GM20431 (cell line): ENCODE results near the gene WDR35.
"Not testable (repeated sequence)": the region's sequence is repeated elsewhere in the genome, so short reads cannot be mapped to it uniquely, and the experiment has no call there.

Source experiments
- in situ Hi-C: fragments of 300-500 bp; cut with MseI, MboI; formaldehyde crosslinking; loops from one replicate; pipeline ENCODE4 v1.15.0; 2020; ENCODE audit warnings: low sequenced_read_pairs; ENCODE audit not compliant: unreplicated experiment

Gene WDR35

DNA sequence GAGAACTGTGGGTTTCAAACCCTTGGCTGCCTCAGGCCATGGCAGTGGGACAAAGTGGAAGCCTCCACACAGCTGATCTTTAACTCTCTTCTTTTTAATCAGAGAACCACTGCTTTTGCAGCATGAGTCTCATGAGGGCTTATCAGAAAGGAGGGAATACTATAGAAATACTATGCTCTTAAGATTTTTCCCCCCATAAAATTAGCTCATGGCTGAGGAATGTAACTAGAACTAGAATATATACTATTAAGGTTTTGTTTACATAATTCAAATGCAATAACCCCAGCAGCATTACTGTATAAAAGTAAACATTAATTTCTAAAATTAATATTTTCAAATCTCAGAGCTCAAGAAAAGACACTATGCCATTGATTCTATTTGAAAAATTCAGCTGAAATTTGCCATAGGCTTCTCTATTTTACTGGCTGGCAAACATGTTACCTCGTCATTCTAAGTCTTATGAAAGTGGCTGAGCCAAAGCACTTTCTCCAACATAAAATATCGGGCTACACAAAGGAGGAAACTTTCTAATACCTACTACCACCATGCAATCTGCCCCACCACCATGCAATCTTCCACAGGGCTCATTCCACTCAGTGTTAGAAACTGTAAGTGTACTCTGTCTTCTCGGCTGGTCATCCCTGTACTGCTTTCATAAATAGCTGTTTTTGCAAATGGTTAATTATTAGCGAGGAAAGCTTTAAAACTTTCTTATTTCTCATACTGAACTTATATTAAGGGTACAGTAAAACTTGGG is 42.5 kb downstream of the WDR35 start:
- in situ Hi-C loops = no loop called here

DNA sequence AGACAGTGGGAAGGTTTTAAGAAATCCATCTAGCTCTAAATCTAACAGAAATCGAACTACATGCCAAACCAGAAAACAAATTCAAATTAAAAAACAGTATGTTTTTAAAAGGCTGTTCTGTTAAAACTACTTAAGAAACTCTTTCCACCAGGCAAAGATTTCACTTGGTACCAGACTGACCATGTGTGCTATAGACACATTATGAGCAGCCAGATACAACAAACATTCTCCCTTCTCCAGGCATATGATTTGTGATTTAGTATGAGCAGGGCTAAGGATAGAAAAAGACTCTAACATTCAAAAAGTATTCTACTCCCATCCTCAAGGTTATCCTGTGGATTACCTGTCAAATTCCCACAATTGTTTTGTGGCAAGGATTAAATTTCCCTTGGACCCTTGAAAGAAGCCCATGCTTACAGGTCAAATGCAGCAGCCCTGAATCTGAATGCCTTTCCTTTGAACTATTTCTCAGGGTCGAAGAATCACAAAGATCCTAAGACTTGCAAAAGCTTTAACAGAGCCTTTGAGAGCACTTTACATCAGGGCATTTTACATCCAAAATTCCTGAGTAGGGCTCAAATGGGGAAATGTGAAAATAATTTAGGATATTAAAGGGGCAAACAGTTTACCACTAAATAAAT is 45.6 kb downstream of the WDR35 start:
- in situ Hi-C loops = no loop called here

GRCh38 chr2:19943189-19943588 is 46.7 kb downstream of the WDR35 start:
- in situ Hi-C loops = no loop called here

DNA sequence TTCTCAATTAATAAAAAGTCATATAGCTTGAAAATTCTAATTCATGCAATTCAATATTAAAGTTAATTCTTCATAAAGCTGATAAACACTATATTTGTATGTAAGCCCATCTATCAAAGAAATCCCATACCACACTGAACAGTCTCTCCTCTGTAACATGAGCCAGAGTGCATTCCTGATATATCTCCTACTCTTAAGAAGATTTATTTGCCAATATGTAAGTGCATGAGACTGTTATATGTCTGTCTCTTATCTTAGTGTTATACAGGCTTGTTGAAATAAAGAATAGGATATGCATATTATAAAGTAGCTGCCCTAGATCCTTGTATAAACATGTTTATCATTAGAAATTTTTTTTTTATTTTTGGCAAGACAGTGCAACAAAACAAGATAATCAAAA is 47.7 kb downstream of the WDR35 start:
- in situ Hi-C loops = no loop called here

DNA sequence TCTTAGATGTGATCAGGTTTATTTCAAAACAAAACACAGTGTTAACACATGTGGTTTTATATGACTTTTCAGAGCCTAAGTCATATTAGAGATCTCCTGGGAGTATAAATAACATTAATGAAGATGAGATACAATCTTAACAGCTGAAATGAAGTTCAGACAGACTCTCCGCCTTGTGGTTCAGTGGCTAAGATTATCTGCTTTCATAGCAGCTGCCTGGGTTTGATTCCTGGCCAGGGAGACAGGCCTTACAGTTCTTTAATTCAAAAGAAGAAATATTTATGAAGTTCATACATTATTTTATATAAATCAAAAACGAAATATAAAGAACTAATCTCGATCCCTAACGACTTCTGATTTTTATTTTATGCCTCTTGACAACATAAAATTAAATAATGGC is 52.9 kb downstream of the WDR35 start:
- in situ Hi-C loops = no loop called here

- in situ Hi-C loops = no loop called here
These were observed 53.7 kb downstream of the WDR35 start for GRCh38 chr2:19936203-19936602.

- in situ Hi-C loops = no loop called here
These were observed 56.4 kb downstream of the WDR35 start for GRCh38 chr2:19933351-19933981.

- in situ Hi-C loops = no loop called here
These were observed 57.0 kb downstream of the WDR35 start for GRCh38 chr2:19932928-19933327.

DNA sequence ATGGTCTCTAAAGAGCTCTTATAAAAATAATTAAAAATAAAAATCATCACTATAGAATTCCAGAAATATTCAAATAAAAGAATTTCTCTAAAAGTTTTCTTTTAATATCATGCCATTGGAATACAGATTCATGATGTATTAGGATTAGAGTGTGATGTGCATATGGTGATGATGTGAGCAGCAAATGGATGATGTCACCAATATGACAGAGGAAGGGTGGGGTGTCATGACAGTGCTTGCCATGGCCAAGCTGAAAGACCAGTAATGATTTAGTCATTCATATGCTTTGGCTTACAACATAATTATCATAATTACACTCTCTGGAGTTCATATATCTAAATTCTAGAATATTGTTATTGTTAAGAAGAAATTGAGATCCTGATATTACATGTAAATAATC is 60.7 kb downstream of the WDR35 start:
- in situ Hi-C loops = no loop called here

DNA sequence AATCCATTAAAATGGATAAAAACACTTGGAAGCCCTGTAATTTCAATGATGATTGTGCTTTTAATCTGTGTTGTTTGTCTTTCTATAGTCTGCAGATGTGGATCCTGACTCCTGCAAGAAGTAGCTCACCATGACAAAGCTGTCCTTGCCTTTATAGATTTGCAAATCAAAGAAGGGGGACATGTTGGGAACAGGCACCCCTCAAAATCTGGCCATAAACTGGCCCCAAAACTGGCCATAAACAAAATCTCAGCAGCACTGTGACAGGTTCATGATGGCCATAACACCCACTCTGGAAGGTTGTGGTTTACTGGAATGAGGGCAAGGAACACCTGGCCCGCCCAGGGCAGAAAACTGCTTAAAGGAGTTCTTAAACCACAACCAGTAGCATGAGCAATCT is 62.1 kb downstream of the WDR35 start:
- in situ Hi-C loops = not testable (repeated sequence)

GRCh38 chr2:19924526-19924925 is 65.4 kb downstream of the WDR35 start:
- in situ Hi-C loops = not testable (repeated sequence)

GRCh38 chr2:19922188-19922587 is 67.7 kb downstream of the WDR35 start:
- in situ Hi-C loops = not testable (repeated sequence)

DNA sequence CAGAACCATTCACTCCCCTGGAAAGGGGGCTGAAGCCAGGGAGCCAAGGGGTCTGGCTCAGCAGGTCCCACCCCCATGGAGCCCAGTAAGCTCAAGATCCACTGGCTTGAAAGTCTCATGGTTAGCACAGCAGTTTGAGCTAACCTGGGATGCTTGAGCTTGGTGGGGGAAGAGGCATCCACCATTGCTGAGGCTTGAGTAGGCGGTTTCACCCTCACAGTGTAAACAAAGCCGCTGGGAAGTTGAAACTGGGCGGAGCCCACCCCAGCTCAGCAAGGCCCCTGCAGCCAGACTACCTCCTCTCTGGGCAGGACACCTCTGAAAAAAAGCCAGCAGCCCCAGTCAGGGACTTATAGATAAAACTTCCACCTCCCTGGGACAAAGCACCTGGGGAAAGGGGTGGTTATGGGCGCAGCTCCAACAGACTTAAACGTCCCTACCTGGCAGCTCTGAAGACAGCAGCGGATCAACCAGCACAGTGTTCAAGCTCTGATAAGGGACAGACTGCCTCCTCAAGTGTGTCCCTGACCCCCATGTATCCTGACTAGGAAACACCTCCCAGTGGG is 73.4 kb downstream of the WDR35 start:
- in situ Hi-C loops = no loop called here

DNA sequence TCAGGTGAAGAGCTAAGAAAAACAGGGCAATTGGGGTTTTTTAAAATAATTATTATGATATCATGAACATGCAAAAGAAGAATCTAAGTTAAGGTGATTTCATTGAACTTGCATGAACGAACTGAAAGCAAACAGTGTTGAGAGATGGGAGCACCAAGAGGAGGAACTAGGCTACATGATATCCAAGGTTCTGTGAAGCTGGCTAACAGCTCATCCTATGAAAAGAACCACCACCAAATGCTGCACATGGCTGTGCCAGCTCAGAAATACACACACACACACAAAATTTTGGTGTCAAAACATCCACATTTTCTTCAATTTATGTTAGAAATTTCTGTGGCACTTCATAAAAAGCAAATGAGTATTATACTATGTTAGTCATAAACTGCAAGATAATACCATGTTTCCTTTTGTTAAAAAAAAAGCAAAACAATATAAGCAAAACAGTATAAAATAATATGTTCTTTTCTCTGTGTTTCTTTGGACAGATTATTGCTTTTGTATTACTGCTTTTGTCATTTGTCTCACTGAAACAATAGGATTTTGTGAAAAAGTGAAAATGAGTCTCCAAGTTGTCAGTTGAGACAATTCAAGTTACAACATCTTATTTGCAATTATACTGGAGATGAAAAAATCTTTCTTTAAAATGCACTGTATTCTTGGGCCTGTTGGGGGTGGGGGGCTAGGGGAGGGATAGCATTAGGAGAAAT is 75.5 kb downstream of the WDR35 start:
- in situ Hi-C loops = no loop called here

DNA sequence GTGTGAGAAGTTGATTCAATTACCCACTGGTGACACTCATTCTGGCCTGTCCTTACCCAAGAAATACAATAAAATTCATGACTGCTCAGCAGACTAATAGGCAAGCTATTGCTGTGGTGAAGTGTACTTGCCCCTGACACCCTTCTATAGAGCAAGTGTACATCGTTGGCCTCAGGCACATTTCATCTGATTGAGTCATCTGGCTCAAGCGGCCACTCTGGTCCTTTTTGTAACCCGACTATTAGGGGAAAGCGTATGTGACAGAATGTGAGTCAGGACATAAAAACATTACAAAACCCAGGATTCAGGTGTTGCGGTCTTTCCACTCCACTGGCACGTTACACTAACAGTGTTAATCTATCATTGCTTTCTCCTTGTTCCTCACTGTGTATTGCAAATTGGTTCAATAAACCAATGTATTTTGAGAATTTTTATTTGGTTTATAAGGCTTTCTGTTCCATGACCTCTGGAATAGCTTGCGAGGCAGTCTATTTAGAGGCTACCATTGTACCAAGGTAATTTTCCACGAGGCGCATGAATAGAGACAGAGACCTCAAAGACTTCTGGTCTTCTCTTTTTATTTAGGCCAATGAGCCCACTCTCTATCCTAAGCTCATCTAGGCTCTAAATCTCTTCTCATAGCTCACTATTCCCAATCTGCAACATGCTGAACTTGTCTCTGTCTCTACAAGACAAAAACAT is 77.9 kb downstream of the WDR35 start:
- in situ Hi-C loops = no loop called here

GRCh38 chr2:19902216-19902740 is 87.6 kb downstream of the WDR35 start:
- in situ Hi-C loops = no loop called here

DNA sequence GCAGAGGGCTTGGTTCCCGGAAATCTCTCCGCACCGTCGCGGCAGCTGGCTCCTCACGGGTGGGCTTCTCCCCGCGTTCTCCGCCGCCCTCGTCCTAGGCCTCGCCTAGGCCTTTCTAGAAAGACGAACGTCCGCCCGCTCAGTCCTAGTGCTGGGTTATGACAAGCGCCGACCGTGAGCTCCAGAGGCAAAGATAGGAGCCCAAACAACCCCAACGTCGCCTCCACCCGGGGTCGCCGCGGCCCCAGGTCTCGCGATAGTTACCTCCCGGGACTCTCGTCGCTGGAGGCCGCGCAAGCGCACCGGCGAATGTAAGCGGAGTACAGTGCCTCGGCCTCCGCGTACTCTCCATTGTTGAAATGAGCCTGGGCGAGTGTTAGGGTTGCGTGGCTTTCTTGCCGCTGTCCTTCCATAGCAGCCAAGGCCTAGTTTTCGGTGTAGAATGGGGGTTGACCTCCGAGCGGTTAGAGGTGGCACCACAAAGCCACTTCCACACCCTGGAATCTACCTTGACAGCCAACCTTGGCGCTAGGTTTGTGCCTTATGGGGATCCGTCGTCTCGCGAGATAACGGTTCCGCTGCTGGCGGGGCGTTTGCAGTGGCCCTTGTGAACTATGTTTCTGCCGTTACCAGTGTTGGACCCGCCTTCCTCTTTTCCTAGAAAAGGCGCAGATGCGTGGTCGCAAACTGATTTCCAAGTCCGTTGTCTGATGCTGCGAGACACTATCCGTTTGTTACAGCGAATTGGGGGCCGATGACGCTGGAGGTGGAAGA is 88.3 kb downstream of the WDR35 start, which contains the start of gene TTC32:
Gene TTC32, minus strand, starts transcription at position 542 of the 774 bp plus-strand sequence. Its CDS starts 129 bp downstream, at position 413.
- in situ Hi-C loops = no loop called here

DNA sequence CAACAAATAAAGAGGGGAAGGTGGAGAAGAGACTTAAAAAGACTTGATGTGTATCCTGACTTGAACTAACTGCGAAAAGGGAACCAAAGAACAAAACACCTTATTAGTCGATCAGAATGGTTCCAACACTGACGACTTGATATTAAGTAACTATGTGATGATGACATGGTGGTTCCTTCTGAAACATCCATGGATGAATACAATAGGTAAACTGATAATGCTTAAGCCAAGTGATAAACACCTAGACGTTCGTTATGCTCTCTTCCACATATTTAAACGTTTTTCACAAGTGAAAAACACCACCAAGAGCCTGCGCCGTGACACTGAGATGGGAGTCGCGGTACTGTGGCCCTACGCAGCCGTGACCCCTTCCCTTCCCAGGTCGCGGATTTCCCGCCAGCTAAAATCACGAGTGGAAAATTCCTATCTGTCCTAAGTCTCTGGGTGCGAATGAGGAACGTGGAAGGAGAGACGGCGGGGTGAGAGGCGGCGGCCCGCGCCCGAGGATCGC is 88.9 kb downstream of the WDR35 start:
- in situ Hi-C loops = no loop called here
